Stomach (tissue), 4 donors: ENCODE data around the gene BLVRA.

Experiments used
- CTCF ChIP-seq, 7 experiments: fragments of 450-650 bp in 4 of 7; fragments of 200-600 bp in 3 of 7; sonication (generic) in 3 of 7; IDR thresholded peaks; one replicate each; pipeline ENCODE4 v1.5.1; 2016 to 2019; ENCODE audit warnings: antibody characterized with exemption in 7 of 7, control low read depth in 2 of 7, mild to moderate bottlenecking in 1 of 7
- EP300 ChIP-seq: sonication (generic); formaldehyde crosslinking; IDR thresholded peaks from one replicate; pipeline ENCODE4 v1.6.1; 2017; ENCODE audit warnings: antibody characterized with exemption
- POLR2A ChIP-seq, 4 donors: fragments of 450-650 bp; IDR thresholded peaks; one replicate each; pipeline ENCODE4 v1.6.1; 2016; ENCODE audit warnings: antibody characterized with exemption in 4 of 4, control low read depth in 2 of 4, mild to moderate bottlenecking in 1 of 4, moderate library complexity in 1 of 4
- POLR2AphosphoS5 ChIP-seq, 3 donors: sonication (generic); formaldehyde crosslinking; IDR thresholded peaks; one replicate each; pipeline ENCODE4 v1.6.1; 2016; ENCODE audit warnings: antibody characterized with exemption in 3 of 3

GRCh38 chr7:43766564-43766963 lies 8.1 kb downstream of the BLVRA start:
- TF ChIP-seq CTCF (IDR thresholded peaks at IDR 0.05) (no peak), POLR2A (IDR thresholded peaks at IDR 0.05) (no peak), POLR2AphosphoS5 (IDR thresholded peaks at IDR 0.05) (no peak), EP300 (no peak)
